Lower leg skin (tissue), 4 donors: ENCODE data around the gene KCNMA1. TPM values are rescaled to one million over a fixed set of nuclear protein-coding genes. Genes with fewer than 3 reads are reported as not detected.
A peak's percentile ranks its signal among the peaks of the same experiment; 100 is the strongest.

Source experiments
- DNase-seq, 2 donors: peaks; one replicate each; pipeline ENCODE4 v3.0.0-alpha.2; 2019; ENCODE audit warnings: low spot score in 2 of 2
- H3K4me3 ChIP-seq: fragments of 200-600 bp; sonication (generic); 2 replicates; pipeline ENCODE4 v1.5.1; 2017; ENCODE audit warnings: mild to moderate bottlenecking, low read depth; ENCODE audit not compliant: poor library complexity, severe bottlenecking
- CTCF ChIP-seq, 3 donors: fragments of 450-650 bp; IDR thresholded peaks; one replicate each; pipeline ENCODE4 v1.5.1; 2016; ENCODE audit warnings: antibody characterized with exemption in 3 of 3, mild to moderate bottlenecking in 3 of 3, moderate library complexity in 2 of 3
- POLR2A ChIP-seq, 2 donors: fragments of 450-650 bp; IDR thresholded peaks; one replicate each; pipeline ENCODE4 v1.6.1; 2016 to 2017; ENCODE audit warnings: antibody characterized with exemption in 2 of 2, mild to moderate bottlenecking in 1 of 2, moderate library complexity in 1 of 2
- WGBS, 2 donors: methylation state at CpG; one replicate each; pipeline ENCODE4 v1.1.5; 2018; 5-methylcytosine and 5-hydroxymethylcytosine counted together
- intact Hi-C: fragments of 100-400 bp; cut with DNase I; formaldehyde crosslinking; loops from one replicate; pipeline ENCODE4 v1.15.0; 2023; ENCODE audit warnings: low total_unique reads
- total RNA-seq, 4 donors: library from RNA; depleted of rRNA; stranded (reverse); fragments of >200 nt; gene quantifications; one replicate each; pipeline ENCODE4 v1.1.0, GENCODE V29; 2016

KCNMA1 gene
- total RNA-seq, 4 donors from 2014 or later, result 4.1 to 9.9 (median 6.5) TPM

- TF ChIP-seq POLR2A (IDR thresholded peaks at IDR 0.05) (no peak), CTCF (IDR thresholded peaks at IDR 0.05) (no peak)
These were observed 44.2 kb upstream of the KCNMA1 start for GRCh38 chr10:77681839-77682238.

GRCh38 chr10:77680811-77681210 is 43.2 kb upstream of the KCNMA1 start:
- intact Hi-C loops, result no loop called here
- WGBS, 2 donors, result 75 to 77% methylated on average over 8 of the region's 8 CpGs
- TF ChIP-seq CTCF (IDR thresholded peaks at IDR 0.05), result no peak
- TF ChIP-seq POLR2A (IDR thresholded peaks at IDR 0.05), result no peak

More at GRCh38 chr10:77681839-77682238, 44.2 kb upstream of the KCNMA1 start:
- 89 to 93% methylated on average over 6 of the region's 6 CpGs for WGBS, 2 donors
- no peak overlapping the region for H3K4me3 ChIP-seq
- intact Hi-C loops, result no loop called here
- peak in 1 of 2 donors; percentile 49 for DNase-seq

GRCh38 chr10:77680065-77680464 is 42.5 kb upstream of the KCNMA1 start:
- DNase-seq, result no peak
- no peak for TF ChIP-seq POLR2A (IDR thresholded peaks at IDR 0.05)
- TF ChIP-seq CTCF (IDR thresholded peaks at IDR 0.05), result no peak
- intact Hi-C loops, result no loop called here
- 93 to 96% methylated on average over 3 of the region's 3 CpGs for WGBS, 2 donors
- H3K4me3 ChIP-seq, result no peak overlapping the region

More at GRCh38 chr10:77680811-77681210, 43.2 kb upstream of the KCNMA1 start:
- H3K4me3 ChIP-seq, result no peak overlapping the region
- DNase-seq, result peak in 1 of 2 donors; percentile 80

GRCh38 chr10:77679217-77679616 is 41.6 kb upstream of the KCNMA1 start:
- 81 to 83% methylated on average over 5 of the region's 5 CpGs for WGBS, 2 donors
- DNase-seq, result no peak
- intact Hi-C loops, result no loop called here
- no peak for TF ChIP-seq POLR2A (IDR thresholded peaks at IDR 0.05)
- no peak for TF ChIP-seq CTCF (IDR thresholded peaks at IDR 0.05)
- H3K4me3 ChIP-seq, result no peak overlapping the region

GRCh38 chr10:77678146-77678545 is 40.5 kb upstream of the KCNMA1 start:
- H3K4me3 ChIP-seq, result no peak overlapping the region
- TF ChIP-seq CTCF (IDR thresholded peaks at IDR 0.05) (no peak), POLR2A (IDR thresholded peaks at IDR 0.05) (no peak)
- WGBS, 2 donors, result 89 to 96% methylated on average over 3 of the region's 3 CpGs
- DNase-seq, result no peak
- intact Hi-C loops, result no loop called here

- intact Hi-C loops, result no loop called here
- no peak overlapping the region for H3K4me3 ChIP-seq
- WGBS, 2 donors, result 52 to 62% methylated on average over 4 of the region's 4 CpGs
- no peak for TF ChIP-seq POLR2A (IDR thresholded peaks at IDR 0.05)
- no peak for DNase-seq
These were observed 37.7 kb upstream of the KCNMA1 start for GRCh38 chr10:77675347-77675746.
